ENCODE results near the gene DDAH1.

Gene DDAH1

DNA sequence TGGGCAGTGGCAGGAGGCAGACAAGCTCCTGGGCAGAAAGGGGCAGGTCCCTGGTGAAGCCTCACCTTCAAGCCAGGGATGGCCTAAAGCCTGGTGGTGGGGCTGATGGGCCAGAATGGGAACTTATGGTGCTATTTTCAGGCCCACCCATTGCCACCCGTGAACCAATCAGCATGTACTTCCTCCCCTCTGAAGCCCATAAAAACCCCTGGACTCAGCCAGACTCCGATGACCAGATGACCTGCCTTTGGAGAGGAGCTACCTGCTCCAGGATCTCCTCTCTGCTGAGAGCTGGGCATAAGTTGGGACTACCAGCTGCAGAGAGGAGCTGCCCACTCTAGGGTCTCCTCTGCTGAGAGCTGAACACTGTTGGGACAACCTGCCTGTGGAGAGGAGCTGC lies 180.8 kb downstream of the DDAH1 start:
- no peak overlapping the region for H3K9ac ChIP-seq (ENCODE audit: low read depth, low read length)
- no peak overlapping the region for H3K4me3 ChIP-seq (ENCODE audit: low read depth, low read length)
- H3K36me3 ChIP-seq (ENCODE audit: control insufficient read depth, insufficient read depth, low read length): no peaks in the 10 kb centered on the region
- no peaks in the 10 kb centered on the region for H3K9me3 ChIP-seq (ENCODE audit: control insufficient read depth, insufficient read depth, low read length)
- H3K4me1 ChIP-seq (ENCODE audit: control insufficient read depth, insufficient read depth, low read length): no peaks in the 10 kb centered on the region
- no peaks in the 10 kb centered on the region for H3K27me3 ChIP-seq (ENCODE audit: control insufficient read depth, insufficient read depth, low read length)

DNA sequence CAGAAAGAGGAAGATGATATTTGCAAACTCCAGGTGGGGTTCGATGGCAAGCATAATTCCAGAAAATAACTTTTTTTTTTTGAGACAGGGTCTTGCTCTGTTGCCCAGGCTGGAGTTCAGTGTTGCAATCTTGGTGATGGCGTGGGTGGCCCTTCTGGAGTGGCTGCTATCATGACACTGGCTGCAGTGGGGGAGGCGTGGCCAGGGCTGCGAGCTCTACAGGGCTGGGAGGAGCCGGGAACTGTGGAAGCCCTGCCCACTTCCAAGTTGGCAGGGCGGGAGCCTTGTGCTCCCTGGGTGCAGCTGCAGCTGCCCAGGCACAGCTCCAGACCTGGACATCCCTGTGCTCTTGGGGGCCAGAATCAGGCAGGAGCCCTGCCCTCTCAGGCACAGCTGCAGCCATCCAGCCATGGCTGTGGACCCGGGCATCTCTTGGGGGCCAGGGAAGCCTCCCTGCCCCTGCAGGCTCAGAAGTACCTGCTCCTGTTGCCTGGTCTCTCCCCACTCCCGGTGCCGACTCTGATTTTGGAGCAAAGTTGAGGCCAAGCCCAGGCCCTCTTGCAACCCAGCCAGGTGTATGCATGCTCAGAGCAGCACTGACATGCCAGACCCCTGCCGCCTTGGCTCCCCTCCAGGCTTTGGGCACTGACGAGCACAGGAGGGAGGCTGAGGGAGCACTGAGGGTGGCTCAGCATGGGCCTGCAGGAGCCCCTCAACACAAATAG lies 181.3 kb downstream of the DDAH1 start:
- Histone ChIP-seq H3K27me3 (ENCODE audit: control insufficient read depth, insufficient read depth, low read length) (no peaks in the 10 kb centered on the region), H3K9ac (ENCODE audit: low read depth, low read length) (no peak overlapping the region), H3K36me3 (ENCODE audit: control insufficient read depth, insufficient read depth, low read length) (no peaks in the 10 kb centered on the region), H3K4me1 (ENCODE audit: control insufficient read depth, insufficient read depth, low read length) (no peaks in the 10 kb centered on the region), H3K4me3 (ENCODE audit: low read depth, low read length) (no peak overlapping the region), H3K9me3 (ENCODE audit: control insufficient read depth, insufficient read depth, low read length) (no peaks in the 10 kb centered on the region)

DNA sequence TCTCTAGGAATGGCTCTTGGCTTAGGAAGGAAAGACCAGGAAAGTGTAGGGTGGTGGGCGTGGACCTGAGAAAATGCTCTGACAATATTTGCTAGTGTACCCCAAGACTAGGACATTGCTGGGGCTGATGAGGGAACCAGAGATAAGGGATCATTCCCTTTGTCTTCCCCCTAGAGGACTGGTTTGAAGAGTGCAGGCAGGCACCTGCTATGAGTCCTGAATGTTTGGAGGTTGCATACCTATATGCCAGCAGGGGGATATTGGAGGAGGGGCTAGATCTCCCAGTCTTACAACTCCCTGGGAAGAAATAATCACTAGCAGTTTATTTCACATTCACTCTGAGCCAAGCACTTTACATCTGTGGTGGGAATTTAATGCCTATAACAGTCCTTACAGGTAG lies 182.5 kb downstream of the DDAH1 start:
- Histone ChIP-seq H3K4me3 (ENCODE audit: low read depth, low read length) (no peak overlapping the region), H3K36me3 (ENCODE audit: control insufficient read depth, insufficient read depth, low read length) (no peaks in the 10 kb centered on the region), H3K27me3 (ENCODE audit: control insufficient read depth, insufficient read depth, low read length) (no peaks in the 10 kb centered on the region), H3K9me3 (ENCODE audit: control insufficient read depth, insufficient read depth, low read length) (no peaks in the 10 kb centered on the region), H3K4me1 (ENCODE audit: control insufficient read depth, insufficient read depth, low read length) (no peaks in the 10 kb centered on the region), H3K9ac (ENCODE audit: low read depth, low read length) (no peak overlapping the region)

DNA sequence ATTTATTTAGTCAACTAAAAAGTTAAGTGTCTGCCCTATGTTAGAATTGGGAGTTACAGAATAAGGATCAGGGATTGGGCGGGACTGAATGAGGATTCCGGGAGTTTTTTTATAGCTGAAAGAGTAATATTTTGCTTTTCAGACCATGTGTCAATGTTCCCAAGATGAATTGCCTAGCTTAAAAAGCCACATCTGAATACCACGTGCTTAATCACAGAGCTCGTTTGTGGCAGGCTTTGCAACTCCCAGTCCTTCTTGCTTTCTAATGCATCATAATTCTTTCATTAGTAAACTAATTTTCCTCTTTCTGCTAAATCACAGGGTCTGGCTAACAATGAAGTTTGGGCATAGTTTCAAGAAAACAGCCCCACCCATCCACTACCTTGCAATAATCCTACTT lies 184.3 kb downstream of the DDAH1 start:
- Histone ChIP-seq H3K9me3 (ENCODE audit: control insufficient read depth, insufficient read depth, low read length) (no peaks in the 10 kb centered on the region), H3K4me3 (ENCODE audit: low read depth, low read length) (no peak overlapping the region), H3K27me3 (ENCODE audit: control insufficient read depth, insufficient read depth, low read length) (no peaks in the 10 kb centered on the region), H3K9ac (ENCODE audit: low read depth, low read length) (no peak overlapping the region), H3K4me1 (ENCODE audit: control insufficient read depth, insufficient read depth, low read length) (no peaks in the 10 kb centered on the region), H3K36me3 (ENCODE audit: control insufficient read depth, insufficient read depth, low read length) (no peaks in the 10 kb centered on the region)

DNA sequence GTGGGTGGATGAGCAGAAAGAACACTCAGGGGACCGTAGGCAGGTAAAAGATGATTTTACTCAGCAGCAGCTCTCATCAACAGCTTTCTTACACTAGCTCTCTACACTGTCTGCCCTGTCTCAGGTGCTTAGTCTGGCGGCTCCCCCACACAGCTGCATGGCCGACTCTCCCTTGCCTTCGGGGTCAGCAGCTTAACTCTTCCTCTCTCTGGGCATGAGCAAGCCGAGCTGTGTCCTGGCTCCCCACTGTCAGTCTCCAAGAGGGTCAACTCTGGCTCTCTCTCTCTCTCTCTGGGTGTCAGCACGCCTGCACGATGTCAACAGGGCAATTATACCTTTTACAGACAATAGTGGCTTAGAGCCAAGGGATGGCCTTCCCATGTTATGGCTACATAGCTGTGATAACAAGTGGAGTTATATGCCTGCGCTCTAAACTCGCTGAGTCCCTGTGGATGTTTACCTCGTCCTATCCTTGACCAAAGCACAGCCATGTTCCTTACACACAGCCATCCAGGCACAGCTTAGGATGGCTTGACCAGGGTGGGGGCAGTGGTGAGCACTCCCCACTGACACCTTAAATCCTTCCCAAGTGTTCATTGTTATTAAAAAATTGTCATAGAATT lies 185.4 kb downstream of the DDAH1 start:
- Histone ChIP-seq H3K4me1 (ENCODE audit: control insufficient read depth, insufficient read depth, low read length) (peaks cover 7% of the 10 kb centered on the region), H3K36me3 (ENCODE audit: control insufficient read depth, insufficient read depth, low read length) (no peaks in the 10 kb centered on the region), H3K4me3 (ENCODE audit: low read depth, low read length) (no peak overlapping the region), H3K9ac (ENCODE audit: low read depth, low read length) (no peak overlapping the region), H3K9me3 (ENCODE audit: control insufficient read depth, insufficient read depth, low read length) (no peaks in the 10 kb centered on the region), H3K27me3 (ENCODE audit: control insufficient read depth, insufficient read depth, low read length) (no peaks in the 10 kb centered on the region)

DNA sequence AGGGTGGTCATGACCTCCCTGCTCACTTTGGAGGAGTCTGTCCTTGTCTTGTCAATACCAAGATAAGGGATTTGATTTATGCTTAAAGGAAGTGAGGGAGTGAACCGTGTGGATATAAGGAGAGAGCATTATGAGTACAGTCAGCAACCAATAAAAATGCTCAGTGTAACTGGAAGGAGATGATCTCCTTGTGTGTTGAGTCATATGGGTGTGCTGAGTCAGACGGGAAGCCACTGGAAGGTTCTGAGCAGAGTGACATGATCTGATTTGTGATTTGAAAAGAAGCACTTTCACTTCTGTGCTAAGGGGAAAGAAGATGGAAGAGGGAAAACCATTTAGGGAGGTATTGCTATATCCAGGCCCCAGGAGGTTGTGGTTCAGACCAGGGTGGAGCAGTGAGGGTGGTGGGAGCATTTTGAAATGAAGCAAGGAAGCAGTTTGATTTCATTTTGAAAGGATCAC lies 186.1 kb downstream of the DDAH1 start:
- no peak overlapping the region for H3K9ac ChIP-seq (ENCODE audit: low read depth, low read length)
- peaks cover 13% of the 10 kb centered on the region for H3K4me1 ChIP-seq (ENCODE audit: control insufficient read depth, insufficient read depth, low read length)
- no peaks in the 10 kb centered on the region for H3K36me3 ChIP-seq (ENCODE audit: control insufficient read depth, insufficient read depth, low read length)
- no peaks in the 10 kb centered on the region for H3K27me3 ChIP-seq (ENCODE audit: control insufficient read depth, insufficient read depth, low read length)
- H3K9me3 ChIP-seq (ENCODE audit: control insufficient read depth, insufficient read depth, low read length): no peaks in the 10 kb centered on the region
- no peak overlapping the region for H3K4me3 ChIP-seq (ENCODE audit: low read depth, low read length)

DNA sequence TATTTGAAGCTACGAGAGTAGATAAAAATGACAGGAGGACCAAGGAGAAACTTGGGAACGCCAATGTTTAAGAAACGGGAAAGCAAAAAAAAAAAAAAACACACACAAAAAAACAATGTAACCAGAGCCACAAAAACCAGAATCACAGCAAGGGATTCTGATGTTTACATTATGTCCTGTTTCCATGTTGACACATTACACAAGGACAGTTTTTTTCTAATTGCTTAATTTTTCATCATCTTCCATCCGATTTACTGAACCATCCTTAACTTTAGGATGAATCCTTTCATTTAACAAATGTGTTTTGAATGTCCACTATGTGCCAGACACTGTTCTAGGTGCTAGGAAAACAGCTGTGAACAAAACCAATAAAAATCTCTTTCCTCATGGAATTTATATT lies 187.2 kb downstream of the DDAH1 start:
- Histone ChIP-seq H3K9ac (ENCODE audit: low read depth, low read length) (no peak overlapping the region), H3K4me3 (ENCODE audit: low read depth, low read length) (no peak overlapping the region), H3K9me3 (ENCODE audit: control insufficient read depth, insufficient read depth, low read length) (no peaks in the 10 kb centered on the region), H3K36me3 (ENCODE audit: control insufficient read depth, insufficient read depth, low read length) (no peaks in the 10 kb centered on the region), H3K27me3 (ENCODE audit: control insufficient read depth, insufficient read depth, low read length) (no peaks in the 10 kb centered on the region), H3K4me1 (ENCODE audit: control insufficient read depth, insufficient read depth, low read length) (peaks cover 14% of the 10 kb centered on the region)

DNA sequence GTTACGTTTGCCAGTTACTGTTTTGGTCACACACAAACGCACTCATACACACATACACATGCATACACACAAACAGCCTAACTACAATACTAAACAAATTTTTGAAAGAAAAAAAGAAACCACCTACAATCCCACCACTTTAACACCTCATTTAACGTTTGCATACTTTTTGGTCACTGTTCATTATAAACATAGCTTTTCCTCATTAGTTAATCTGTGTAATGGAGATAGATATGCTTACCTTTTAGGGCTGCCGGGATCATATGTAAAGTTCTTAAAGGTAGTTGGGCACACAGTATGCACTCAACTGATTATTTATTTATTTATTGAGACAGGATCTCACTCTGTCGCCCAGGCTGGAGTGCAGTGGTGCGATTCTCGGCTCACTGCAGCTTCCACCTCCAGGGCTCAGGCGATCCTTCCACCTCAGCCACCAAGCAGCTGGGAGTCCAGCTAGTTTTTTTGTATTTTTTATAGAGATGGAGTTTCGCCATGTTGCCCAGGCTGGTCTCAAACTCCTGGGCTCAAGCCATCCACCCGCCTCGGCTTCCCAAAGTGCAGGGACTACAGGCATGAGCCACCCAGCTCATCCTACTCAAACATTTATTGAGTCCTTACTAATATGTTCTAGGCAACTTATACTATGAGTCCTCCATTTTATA lies 187.8 kb downstream of the DDAH1 start:
- Histone ChIP-seq H3K36me3 (ENCODE audit: control insufficient read depth, insufficient read depth, low read length) (no peaks in the 10 kb centered on the region), H3K9me3 (ENCODE audit: control insufficient read depth, insufficient read depth, low read length) (no peaks in the 10 kb centered on the region), H3K9ac (ENCODE audit: low read depth, low read length) (no peak overlapping the region), H3K4me1 (ENCODE audit: control insufficient read depth, insufficient read depth, low read length) (peaks cover 14% of the 10 kb centered on the region), H3K27me3 (ENCODE audit: control insufficient read depth, insufficient read depth, low read length) (no peaks in the 10 kb centered on the region), H3K4me3 (ENCODE audit: low read depth, low read length) (peak overlapping the region; percentile 64)

DNA sequence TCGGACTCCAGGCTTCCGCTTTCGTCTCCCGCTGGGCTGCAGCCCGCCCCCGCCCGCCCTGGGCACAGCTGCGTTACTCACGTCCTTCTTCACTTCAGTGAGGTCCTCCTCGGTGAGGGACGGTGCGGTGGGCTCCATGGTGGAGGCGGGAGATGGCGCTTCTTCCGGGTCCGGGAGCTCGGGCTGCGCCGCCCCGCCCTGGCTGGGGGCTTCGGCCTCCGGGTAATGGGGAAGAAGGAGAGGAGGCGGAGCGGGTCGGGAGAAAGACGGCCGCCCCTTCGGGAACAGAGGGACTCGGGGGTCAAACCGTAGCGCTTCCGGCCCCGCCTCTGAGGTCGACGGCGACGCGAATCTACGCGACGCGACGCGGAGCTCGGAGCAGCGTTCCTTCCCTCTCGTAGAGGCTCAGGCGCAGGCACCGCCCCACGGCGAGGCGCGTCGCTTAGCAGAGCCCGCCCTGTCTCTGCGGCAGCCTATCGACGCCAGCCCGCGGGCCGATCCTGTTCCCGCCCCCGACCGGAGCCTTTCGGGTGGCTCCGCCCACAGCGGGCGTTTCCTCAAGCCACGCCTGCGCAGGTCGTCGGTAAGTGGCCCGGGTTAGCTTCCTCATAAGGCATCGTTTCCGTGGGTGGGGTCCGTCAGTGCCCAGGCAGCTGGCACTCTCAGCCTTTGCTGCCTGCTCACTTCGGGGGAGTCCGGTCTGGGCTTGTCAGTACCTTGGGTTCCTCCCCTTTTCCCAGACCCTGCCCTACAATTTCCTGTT lies 188.6 kb downstream of the DDAH1 start, which contains the start of gene BCL10:
Gene BCL10 (minus strand): TSS at position 418 of the 763 bp plus-strand sequence. CDS start 280 bp downstream, at position 138.
- no peaks in the 10 kb centered on the region for H3K27me3 ChIP-seq (ENCODE audit: control insufficient read depth, insufficient read depth, low read length)
- H3K36me3 ChIP-seq (ENCODE audit: control insufficient read depth, insufficient read depth, low read length): no peaks in the 10 kb centered on the region
- peak within 1 kb of the TSS; percentile 94 for H3K4me3 ChIP-seq (ENCODE audit: low read depth, low read length)
- peaks cover 14% of the 10 kb centered on the region for H3K4me1 ChIP-seq (ENCODE audit: control insufficient read depth, insufficient read depth, low read length)
- H3K9ac ChIP-seq (ENCODE audit: low read depth, low read length): peak within 1 kb of the TSS; percentile 88
- no peaks in the 10 kb centered on the region for H3K9me3 ChIP-seq (ENCODE audit: control insufficient read depth, insufficient read depth, low read length)

DNA sequence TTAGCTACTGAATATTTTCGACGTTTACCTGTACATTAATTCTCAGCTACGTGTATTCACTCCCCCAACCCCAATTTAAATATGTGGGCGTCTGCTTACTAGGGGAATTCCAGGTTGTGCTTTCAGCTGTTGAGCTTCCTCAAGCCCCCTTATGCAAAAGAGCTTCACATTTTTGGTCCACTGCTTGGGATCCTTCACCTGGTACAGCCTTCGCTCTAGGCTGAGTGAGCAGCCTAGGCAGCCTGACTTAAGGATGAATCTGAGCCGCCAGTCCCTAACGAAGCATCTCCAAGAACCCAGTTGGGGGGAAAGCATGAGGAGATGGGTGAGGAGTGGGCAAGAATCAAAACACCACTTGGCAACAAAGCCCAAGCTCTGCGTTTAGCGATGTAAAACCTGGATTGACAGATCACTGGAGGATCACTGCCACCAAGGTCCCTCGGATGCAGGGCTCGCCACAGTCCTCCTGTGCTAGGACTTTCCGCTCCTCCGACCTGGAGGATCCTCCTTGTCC lies 189.2 kb downstream of the DDAH1 start:
- H3K4me3 ChIP-seq (ENCODE audit: low read depth, low read length): peak overlapping the region; percentile 94
- no peaks in the 10 kb centered on the region for H3K9me3 ChIP-seq (ENCODE audit: control insufficient read depth, insufficient read depth, low read length)
- no peaks in the 10 kb centered on the region for H3K36me3 ChIP-seq (ENCODE audit: control insufficient read depth, insufficient read depth, low read length)
- H3K9ac ChIP-seq (ENCODE audit: low read depth, low read length): peak overlapping the region; percentile 88
- no peaks in the 10 kb centered on the region for H3K27me3 ChIP-seq (ENCODE audit: control insufficient read depth, insufficient read depth, low read length)
- peaks cover 14% of the 10 kb centered on the region for H3K4me1 ChIP-seq (ENCODE audit: control insufficient read depth, insufficient read depth, low read length)

DNA sequence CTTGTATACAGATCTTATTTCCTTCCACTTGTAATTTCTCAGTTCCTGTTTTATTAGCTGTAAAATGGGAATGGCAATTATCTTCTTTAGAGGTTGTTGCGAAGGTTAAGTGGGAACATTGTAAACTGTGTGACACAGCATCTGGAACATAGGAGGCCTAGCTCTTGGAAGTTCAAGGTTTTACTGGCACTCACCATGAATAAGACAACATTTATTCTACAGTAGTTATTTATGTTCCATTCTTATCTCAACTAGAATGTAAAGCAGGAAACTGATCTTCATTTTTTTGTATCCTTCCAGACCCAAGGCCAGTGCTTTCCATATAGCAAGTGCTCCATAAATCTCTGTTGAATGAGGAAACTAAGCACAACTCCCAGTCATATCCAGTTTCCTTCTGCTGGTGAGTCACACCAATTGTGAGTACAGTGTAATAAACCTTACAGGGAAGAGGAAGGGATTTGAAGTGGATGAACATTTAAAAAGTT lies 189.9 kb downstream of the DDAH1 start:
- Histone ChIP-seq H3K9ac (ENCODE audit: low read depth, low read length) (no peak overlapping the region), H3K4me1 (ENCODE audit: control insufficient read depth, insufficient read depth, low read length) (peaks cover 14% of the 10 kb centered on the region), H3K36me3 (ENCODE audit: control insufficient read depth, insufficient read depth, low read length) (no peaks in the 10 kb centered on the region), H3K9me3 (ENCODE audit: control insufficient read depth, insufficient read depth, low read length) (no peaks in the 10 kb centered on the region), H3K27me3 (ENCODE audit: control insufficient read depth, insufficient read depth, low read length) (no peaks in the 10 kb centered on the region), H3K4me3 (ENCODE audit: low read depth, low read length) (peak overlapping the region; percentile 94)
